HepG2 (cell line): ENCODE data around the gene VWA1. TPM values are rescaled to one million over a fixed set of nuclear protein-coding genes. Genes with fewer than 3 reads are reported as not detected.
A peak's percentile ranks its signal among the peaks of the same experiment; 100 is the strongest.

Source experiments
- ATAC-seq: fragments of 200-7000 bp; cut with Tn5 transposase; 3 replicates; pipeline ENCODE4 v1.9.1; 2020; ENCODE audit warnings: mild to moderate bottlenecking, moderate library complexity
- BruUV-seq: library from RNA; stranded (reverse); fragments of 400-500 nt; replicated peaks from 2 replicates; lab custom pipeline; 2021; lab: Mats Ljungman, UMichigan
- CTCF ChIA-PET: fragments of 300-600 bp; formaldehyde crosslinking; extraction: SDS; loops from one replicate; lab custom pipeline; 2021; ENCODE audit warnings: low total read pairs, inconsistent platforms, low intra/inter-chr PET ratio; lab: Yijun Ruan, JAX
- POLR2A ChIA-PET: fragments of 350-600 bp; sonication (Branson Sonifier 250); formaldehyde crosslinking; loops from one replicate; lab custom pipeline; 2020; ENCODE audit warnings: antibody characterized with exemption, inconsistent platforms; lab: Yijun Ruan, JAX
- DNase-seq: peaks from one replicate; pipeline ENCODE4 v3.0.0-alpha.2; 2015; ENCODE audit warnings: low spot score
- FAIRE-seq: peaks from 3 replicates; lab custom pipeline; 2011; peaks lifted over from hg19 to GRCh38; lab: Jason Lieb, UNC
- H2AFZ ChIP-seq: one replicate; pipeline ENCODE4 v1.6.1; 2011; ENCODE audit warnings: low read length, inconsistent platforms
- H3K27ac ChIP-seq: fragments of 300-600 bp; 3 replicates; pipeline ENCODE4 v1.8.0; 2011; ENCODE audit warnings: mixed run types, mild to moderate bottlenecking, mixed read lengths, low read length, inconsistent platforms; ENCODE audit not compliant: insufficient read depth; ENCODE audit errors: extremely low read length
- H3K27me3 ChIP-seq, 2 experiments: fragments of 200-600 bp in 1 of 2; 2 replicates in 1 of 2; 3 replicates in 1 of 2; pipeline versions ENCODE4 v1.6.0 to v1.8.0; 2011; ENCODE audit warnings: low read length in 2 of 2, mild to moderate bottlenecking in 2 of 2, moderate library complexity in 2 of 2, inconsistent platforms in 1 of 2; ENCODE audit not compliant: insufficient read depth in 2 of 2, control insufficient read depth in 1 of 2
- H3K36me3 ChIP-seq, 2 experiments: fragments of 200-600 bp in 1 of 2; replicated peaks in 1 of 2; 2 replicates in 1 of 2; 3 replicates in 1 of 2; pipeline versions ENCODE4 v1.5.1 to v1.8.0; 2011; ENCODE audit warnings: low read length in 2 of 2, inconsistent platforms in 1 of 2; ENCODE audit not compliant: insufficient read depth in 2 of 2, control insufficient read depth in 1 of 2
- H3K4me1 ChIP-seq: 2 replicates; pipeline ENCODE4 v1.5.1; 2012; ENCODE audit warnings: low read length, inconsistent platforms; ENCODE audit not compliant: insufficient read depth
- H3K4me2 ChIP-seq: 2 replicates; pipeline ENCODE4 v1.6.0; 2011; ENCODE audit warnings: low read depth, low read length, inconsistent platforms
- H3K4me3 ChIP-seq, 3 experiments: fragments of 200-600 bp in 1 of 3; sonication (generic), shearing (Covaris generic) in 1 of 3; replicated peaks in 1 of 3; 2 replicates each; pipeline ENCODE4 v1.5.1; 2011 to 2016; ENCODE audit warnings: low read length in 3 of 3, inconsistent platforms in 2 of 3, low read depth in 2 of 3, mild to moderate bottlenecking in 2 of 3, control low read depth in 1 of 3, mixed read lengths in 1 of 3; ENCODE audit not compliant: insufficient read depth in 1 of 3
- H3K79me2 ChIP-seq: one replicate; pipeline ENCODE4 v1.6.1; 2011; ENCODE audit warnings: low read length, inconsistent platforms; ENCODE audit not compliant: insufficient read depth
- H3K9ac ChIP-seq: 2 replicates; pipeline ENCODE4 v1.6.0; 2011; ENCODE audit warnings: mild to moderate bottlenecking, low read depth, low read length, inconsistent platforms; ENCODE audit not compliant: insufficient read depth
- H3K9me3 ChIP-seq: 2 replicates; pipeline ENCODE4 v1.5.1; 2012; ENCODE audit warnings: mild to moderate bottlenecking, low read length
- H4K20me1 ChIP-seq: 2 replicates; pipeline ENCODE4 v1.6.0; 2011; ENCODE audit warnings: inconsistent platforms, mild to moderate bottlenecking, low read length, moderate library complexity; ENCODE audit not compliant: insufficient read depth
- HINFP ChIP-seq: sonication (generic); formaldehyde crosslinking; IDR thresholded peaks from 2 replicates; pipeline ENCODE4 v1.4.0; 2020; ENCODE audit warnings: low read depth, mild to moderate bottlenecking, missing genetic modification reagents
- HNRNPK ChIP-seq: fragments of 200-400 bp; formaldehyde crosslinking; IDR thresholded peaks from 2 replicates; pipeline ENCODE4 v1.6.1; 2018; ENCODE audit warnings: low read length, low read depth, moderate library complexity, mild to moderate bottlenecking; ENCODE audit not compliant: poor library complexity, severe bottlenecking
- HOMEZ ChIP-seq: IDR thresholded peaks from 2 replicates; pipeline ENCODE4 v1.6.1; 2016; ENCODE audit warnings: low read depth
- MTA1 ChIP-seq: sonication (generic); formaldehyde crosslinking; IDR thresholded peaks from 2 replicates; pipeline ENCODE4 v1.4.0; 2020; ENCODE audit warnings: missing genetic modification reagents, mild to moderate bottlenecking, borderline replicate concordance
- ONECUT2 ChIP-seq: sonication (generic); formaldehyde crosslinking; IDR thresholded peaks from 2 replicates; pipeline ENCODE4 v1.4.0; 2020; ENCODE audit warnings: missing genetic modification reagents
- RBFOX2 ChIP-seq: fragments of 200-400 bp; formaldehyde crosslinking; IDR thresholded peaks from 2 replicates; pipeline ENCODE4 v1.6.1; 2017; ENCODE audit warnings: low read depth, mild to moderate bottlenecking, low read length
- RFXAP ChIP-seq: sonication (generic); formaldehyde crosslinking; IDR thresholded peaks from 2 replicates; pipeline ENCODE4 v1.4.0; 2020; ENCODE audit warnings: missing genetic modification reagents, borderline replicate concordance
- RNF2 ChIP-seq: fragments of 450-650 bp; conservative IDR thresholded peaks from 2 replicates; pipeline ENCODE4 v1.6.1; 2016; ENCODE audit warnings: low read depth
- SIN3B ChIP-seq: fragments of 150-350 bp; IDR thresholded peaks from 2 replicates; pipeline ENCODE4 v1.6.1; 2014; ENCODE audit warnings: low read length
- SMAD1 ChIP-seq: sonication (generic); formaldehyde crosslinking; IDR thresholded peaks from 2 replicates; pipeline ENCODE4 v1.4.0; 2020; ENCODE audit warnings: missing genetic modification reagents, low read depth, mild to moderate bottlenecking, borderline replicate concordance
- ZKSCAN8 ChIP-seq: IDR thresholded peaks from 2 replicates; pipeline ENCODE4 v1.6.1; 2016; ENCODE audit warnings: borderline replicate concordance, missing genetic modification reagents, missing compliant biosample characterization
- ZNF333 ChIP-seq: sonication (generic); formaldehyde crosslinking; IDR thresholded peaks from 2 replicates; pipeline ENCODE4 v1.4.0; 2020; ENCODE audit warnings: mild to moderate bottlenecking, missing genetic modification reagents, borderline replicate concordance
- ZNF558 ChIP-seq: sonication (generic); formaldehyde crosslinking; IDR thresholded peaks from 2 replicates; pipeline ENCODE4 v1.9.0; 2022; ENCODE audit warnings: mild to moderate bottlenecking, missing genetic modification reagents, borderline replicate concordance
- WGBS: methylation state at CpG from one replicate; pipeline ENCODE4 v1.1.6; 2017; ENCODE audit warnings: low lambda C conversion rate; 5-methylcytosine and 5-hydroxymethylcytosine counted together
- in situ Hi-C: cut with HindIII; loops from 2 replicates; pipeline ENCODE4 v1.10.0; 2017; ENCODE audit warnings: low pct_unique_long_range_greater_than_20kb; ENCODE audit not compliant: extremely low pct_ligation_motif_present
- intact Hi-C: fragments of 100-400 bp; cut with micrococcal nuclease; formaldehyde crosslinking; loops from one replicate; pipeline ENCODE4 v1.10.0; 2022; ENCODE audit not compliant: unreplicated experiment
- polyA plus RNA-seq, 8 experiments: library from polyadenylated mRNA; depleted of rRNA in 3 of 8; stranded (reverse) in 7 of 8; unstranded in 1 of 8; fragments of >200 nt; fragmentation: Illumina TruSeq in 4 of 8; extraction: Trizol in 4 of 8; gene quantifications; 2 replicates each; pipeline versions ENCODE4 v1.2.1 to v1.2.3, GENCODE V29; 2011 to 2016; ENCODE audit warnings: low read depth in 4 of 8, missing spikeins in 1 of 8, mixed read lengths in 1 of 8; ENCODE audit not compliant: insufficient read depth in 1 of 8
- total RNA-seq, 5 experiments: library from RNA; depleted of rRNA; stranded (reverse); fragments of >200 nt; fragmentation: Illumina TruSeq; extraction: Trizol; gene quantifications; 2 replicates each; pipeline ENCODE4 v1.2.3, GENCODE V29; 2016; ENCODE audit warnings: low read depth in 1 of 5
- TF ChIP-seq, protein P1 (sequence below): sonication (generic); formaldehyde crosslinking; conservative IDR thresholded peaks from 2 replicates; pipeline ENCODE4 v1.4.0; 2020; ENCODE audit warnings: missing genetic modification reagents
- TF ChIP-seq, protein P2 (sequence below): sonication (generic); formaldehyde crosslinking; IDR thresholded peaks from 2 replicates; pipeline ENCODE4 v1.4.0; 2020; ENCODE audit warnings: mild to moderate bottlenecking, missing genetic modification reagents

The VWA1 gene
- total and polyA plus RNA-seq, 2 of the 13 experiments (the other 11 are each of a cell fraction or from before 2014, with no cell fraction given): 40.9 to 57.5 TPM

DNA sequence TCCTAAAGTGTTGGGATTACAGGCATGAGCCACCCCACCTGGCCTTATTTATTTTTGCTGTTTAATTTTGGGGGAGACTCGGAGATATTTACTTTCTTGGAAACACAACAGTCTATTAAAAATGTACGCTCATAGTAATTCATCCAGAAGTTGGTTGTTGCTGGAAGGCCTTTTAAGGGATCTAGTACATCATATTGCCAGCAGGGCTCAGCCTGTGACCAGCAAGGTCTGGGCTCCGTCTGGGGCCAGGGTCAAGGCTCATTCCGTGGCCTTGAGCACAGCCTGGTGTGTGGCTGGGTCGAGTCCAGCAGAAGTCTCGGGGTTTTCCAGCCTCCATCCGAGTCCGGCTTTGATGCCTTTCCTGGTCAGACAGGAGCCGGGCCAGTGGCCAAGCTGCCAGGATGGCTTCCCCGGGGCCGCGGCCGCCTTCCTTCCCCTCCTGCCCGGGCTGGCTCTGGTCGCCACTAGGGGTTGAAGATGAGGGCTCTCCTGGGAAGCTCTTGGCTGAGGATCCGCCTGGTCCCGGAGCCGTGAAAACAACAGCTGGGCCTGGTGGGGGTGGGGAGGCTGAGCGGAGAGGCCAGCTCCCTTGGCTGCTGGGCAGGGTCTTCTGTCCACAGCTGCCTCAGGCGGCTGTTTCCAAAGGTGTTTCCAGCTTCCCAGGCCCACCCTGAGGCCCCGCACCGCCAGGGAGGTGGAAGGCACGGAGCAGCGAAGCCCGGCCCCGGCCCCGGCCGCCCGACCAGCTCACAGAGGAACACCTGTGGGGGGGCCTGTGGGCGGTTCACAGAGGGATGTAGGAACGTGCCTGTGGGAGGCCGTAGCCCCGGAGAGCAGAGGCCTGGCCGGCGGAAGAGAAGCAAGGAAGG is 5.1 kb upstream of the VWA1 start (continued):
- TF ChIP-seq HINFP (CRISPR knock-in tag) (0 out of 2 replicates have a peak, but pooled peaks have one; percentile 30), RFXAP (0 out of 2 replicates have a peak, but pooled peaks have one; percentile 26)

DNA sequence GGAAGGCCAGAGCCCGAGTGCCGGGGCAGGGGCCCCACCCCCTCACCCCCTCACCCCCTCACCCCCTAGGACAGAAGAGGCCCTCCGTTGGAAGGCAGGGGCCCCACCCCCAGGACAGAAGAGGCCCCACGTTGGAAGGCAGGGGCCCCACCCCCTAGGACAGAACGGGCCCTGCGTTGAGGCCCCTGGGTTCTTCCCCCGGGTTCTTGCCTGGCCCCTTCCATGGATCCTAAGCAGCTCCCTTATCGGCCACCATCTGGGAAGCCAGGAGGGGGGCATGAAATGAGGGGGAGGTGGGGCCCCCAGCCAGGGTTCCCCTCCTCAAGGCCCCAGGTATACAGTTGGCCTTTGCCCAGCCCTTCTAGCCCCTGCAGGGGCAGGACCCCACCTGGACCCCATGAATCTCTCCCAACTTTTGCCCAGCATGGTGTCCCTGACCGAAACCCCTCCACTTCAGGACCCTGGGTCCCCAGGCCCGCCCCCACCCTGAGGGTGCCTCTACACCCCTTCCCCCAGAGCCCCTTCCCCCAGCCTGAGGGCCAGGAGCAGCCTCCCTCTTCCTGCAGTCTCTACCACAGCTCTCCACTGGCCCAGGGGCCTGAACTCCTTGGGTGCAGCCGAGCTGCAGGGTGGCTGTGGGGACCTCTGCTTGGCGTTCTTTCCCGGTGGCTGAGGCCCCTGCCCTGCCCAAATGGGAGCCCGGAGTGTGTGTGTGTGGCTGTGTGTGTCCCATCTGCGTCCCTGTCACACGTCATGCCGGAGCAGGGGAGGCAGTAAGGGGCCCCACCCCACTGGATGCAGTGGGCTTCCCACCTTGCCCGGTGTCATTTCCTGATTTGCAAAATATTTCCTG is 4.3 kb upstream of the VWA1 start:
- peak overlapping the region; percentile 72 to 88 (median 79) for H3K4me3 ChIP-seq
- peak overlapping the region; percentile 94 for H3K27ac ChIP-seq
- H3K4me1 ChIP-seq: peaks cover 41% of the 10 kb centered on the region
- WGBS: 0% methylated on average over 3 of the region's 18 CpGs
- no peaks in the 10 kb centered on the region for H3K36me3 ChIP-seq
- peak overlapping the region; percentile 88 for H3K9ac ChIP-seq
- intact Hi-C loops: no loop called here
- ChIA-PET CTCF (interaction anchor here (1.4 kb wide), 1 partner anchor 10 kb away, joined by 10 read pairs; no protein-coding TSS in a partner anchor), POLR2A (interaction anchor here (0.6 to 11.0 kb wide), 15 partner anchors 7 to 126 kb away, joined by 3 to 355 read pairs (median 11); partner anchors contain the start of genes ANKRD65, AURKAIP1, CCNL2 and MRPL20)
- peak; percentile 53 for DNase-seq
- H3K9me3 ChIP-seq: no peaks in the 10 kb centered on the region
- H2AFZ ChIP-seq: no peak overlapping the region
- no TSS peak for BruUV-seq
- in situ Hi-C loops: no loop called here
- no peak for FAIRE-seq
- H3K27me3 ChIP-seq: no peaks in the 10 kb centered on the region
- H3K4me2 ChIP-seq: peak overlapping the region; percentile 89
- peak; percentile 3 for ATAC-seq
- peaks cover 13% of the 10 kb centered on the region for H3K79me2 ChIP-seq
- no peaks in the 10 kb centered on the region for H4K20me1 ChIP-seq
- TF ChIP-seq ZNF558 (CRISPR knock-in tag): no peak
- 0 out of 2 replicates have a peak, but pooled peaks have one; percentile 16 for TF ChIP-seq ZKSCAN8 (CRISPR knock-in tag)
- no peak for TF ChIP-seq HNRNPK
- no peak for TF ChIP-seq ONECUT2 (CRISPR knock-in tag)
- no peak for TF ChIP-seq SMAD1
- TF ChIP-seq, protein P1, sequence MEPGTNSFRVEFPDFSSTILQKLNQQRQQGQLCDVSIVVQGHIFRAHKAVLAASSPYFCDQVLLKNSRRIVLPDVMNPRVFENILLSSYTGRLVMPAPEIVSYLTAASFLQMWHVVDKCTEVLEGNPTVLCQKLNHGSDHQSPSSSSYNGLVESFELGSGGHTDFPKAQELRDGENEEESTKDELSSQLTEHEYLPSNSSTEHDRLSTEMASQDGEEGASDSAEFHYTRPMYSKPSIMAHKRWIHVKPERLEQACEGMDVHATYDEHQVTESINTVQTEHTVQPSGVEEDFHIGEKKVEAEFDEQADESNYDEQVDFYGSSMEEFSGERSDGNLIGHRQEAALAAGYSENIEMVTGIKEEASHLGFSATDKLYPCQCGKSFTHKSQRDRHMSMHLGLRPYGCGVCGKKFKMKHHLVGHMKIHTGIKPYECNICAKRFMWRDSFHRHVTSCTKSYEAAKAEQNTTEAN: no peak
- TF ChIP-seq SIN3B: no peak
- TF ChIP-seq RBFOX2: no peak
- TF ChIP-seq HOMEZ (CRISPR knock-in tag): 0 out of 2 replicates have a peak, but pooled peaks have one; percentile 7
- 0 out of 2 replicates have a peak, but pooled peaks have one; percentile 26 for TF ChIP-seq MTA1 (CRISPR knock-in tag)
- TF ChIP-seq, protein P2, sequence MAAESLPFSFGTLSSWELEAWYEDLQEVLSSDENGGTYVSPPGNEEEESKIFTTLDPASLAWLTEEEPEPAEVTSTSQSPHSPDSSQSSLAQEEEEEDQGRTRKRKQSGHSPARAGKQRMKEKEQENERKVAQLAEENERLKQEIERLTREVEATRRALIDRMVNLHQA (CRISPR knock-in tag): no peak
- TF ChIP-seq RNF2: no peak
- TF ChIP-seq ZNF333 (CRISPR knock-in tag): no peak
